ENCODE measurements around the gene ZNF277. TPM values are rescaled to one million over a fixed set of nuclear protein-coding genes. Genes with fewer than 3 reads are reported as not detected.

ZNF277 gene
- total RNA-seq, 1 experiment from 2014 or later: 12.8 TPM

- intact Hi-C loops (cut with micrococcal nuclease; ENCODE audit: unreplicated experiment): no loop called here
- no peak for TF ChIP-seq POLR2AphosphoS5 (IDR thresholded peaks at IDR 0.05; ENCODE audit: low read depth, low read length)
- TF ChIP-seq CTCF (IDR thresholded peaks at IDR 0.05): no peak
- TF ChIP-seq SIN3A (IDR thresholded peaks at IDR 0.05; ENCODE audit: borderline replicate concordance, insufficient read depth, low read depth, low read length): no peak
- no peak for TF ChIP-seq TCF7L2 (IDR thresholded peaks at IDR 0.05; ENCODE audit: low read depth, low read length)
- no peak for TF ChIP-seq REST (IDR thresholded peaks at IDR 0.05; ENCODE audit: insufficient read depth in 1 of 2, low read depth in 2 of 2, low read length in 1 of 2)
- no peaks in the 10 kb centered on the region for H3K4me1 ChIP-seq (ENCODE audit: control insufficient read depth, insufficient read depth, low read length)
- H3K4me3 ChIP-seq (ENCODE audit: low read depth in 2 of 2, low read length in 2 of 2): no peak overlapping the region
- H3K27me3 ChIP-seq (ENCODE audit: control insufficient read depth, insufficient read depth, low read length): no peaks in the 10 kb centered on the region
- in situ Hi-C loops (cut with HindIII; ENCODE audit: low pct_unique_long_range_greater_than_20kb, low sequenced_read_pairs): no loop called here
- ATAC-seq (no peak), DNase-seq (ENCODE audit: low read depth, low spot score) (no peak)
- no TSS peak for BruUV-seq (replicated peaks)
- peaks cover 4% of the 10 kb centered on the region; the same call in 1 of the 2 replicates for H3K36me3 ChIP-seq (ENCODE audit: control insufficient read depth, insufficient read depth, low read length)
- H3K27ac ChIP-seq (ENCODE audit: low read length): no peak overlapping the region
- ChIA-PET CTCF (no interaction called here), POLR2A (no interaction called here)
- H3K9me3 ChIP-seq (ENCODE audit: control insufficient read depth, insufficient read depth, low read depth, low read length): no peaks in the 10 kb centered on the region
Measured at GRCh38 chr7:112346381-112347060, 140.0 kb downstream of the ZNF277 start.

DNA sequence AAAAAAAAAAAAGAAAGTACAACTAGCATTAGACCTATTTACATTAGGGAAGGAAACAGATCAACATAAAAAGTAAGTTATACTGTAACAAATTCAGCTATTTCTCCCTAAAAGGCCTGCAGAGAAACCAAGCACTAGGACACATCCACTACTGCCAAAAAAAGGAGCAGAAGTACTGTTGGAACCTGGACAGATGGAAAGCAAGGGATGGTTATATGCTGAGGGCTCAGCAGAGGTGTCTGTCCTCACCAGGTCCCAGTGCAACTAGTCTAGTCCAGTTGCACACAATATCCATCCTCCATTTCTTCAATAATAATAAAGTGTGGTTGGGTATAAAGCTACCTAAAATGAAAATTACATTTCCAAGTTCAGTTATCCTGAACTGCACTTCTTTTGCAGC, 140.6 kb downstream of the ZNF277 start:
- CTCF ChIA-PET: no interaction called here

More for the DNA sequence above, 140.6 kb downstream of the ZNF277 start:
- Histone ChIP-seq H3K9me3 (ENCODE audit: control insufficient read depth, insufficient read depth, low read depth, low read length) (no peaks in the 10 kb centered on the region), H3K4me1 (ENCODE audit: control insufficient read depth, insufficient read depth, low read length) (no peaks in the 10 kb centered on the region), H3K27me3 (ENCODE audit: control insufficient read depth, insufficient read depth, low read length) (no peaks in the 10 kb centered on the region), H3K27ac (ENCODE audit: low read length) (no peak overlapping the region), H3K36me3 (ENCODE audit: control insufficient read depth, insufficient read depth, low read length) (peaks cover 4% of the 10 kb centered on the region; the same call in 1 of the 2 replicates), H3K4me3 (ENCODE audit: low read depth in 2 of 2, low read length in 2 of 2) (no peak overlapping the region)
- no peak for TF ChIP-seq REST (IDR thresholded peaks at IDR 0.05; ENCODE audit: insufficient read depth in 1 of 2, low read depth in 2 of 2, low read length in 1 of 2)
- TF ChIP-seq TCF7L2 (IDR thresholded peaks at IDR 0.05; ENCODE audit: low read depth, low read length): no peak
- TF ChIP-seq CTCF (IDR thresholded peaks at IDR 0.05): no peak
- TF ChIP-seq SIN3A (IDR thresholded peaks at IDR 0.05; ENCODE audit: borderline replicate concordance, insufficient read depth, low read depth, low read length): no peak
- TF ChIP-seq POLR2AphosphoS5 (IDR thresholded peaks at IDR 0.05; ENCODE audit: low read depth, low read length): no peak
- intact Hi-C loops (cut with micrococcal nuclease; ENCODE audit: unreplicated experiment): no loop called here
- DNase-seq (ENCODE audit: low read depth, low spot score): no peak
- ATAC-seq: no peak
- POLR2A ChIA-PET: no interaction called here
- in situ Hi-C loops (cut with HindIII; ENCODE audit: low pct_unique_long_range_greater_than_20kb, low sequenced_read_pairs): no loop called here
- BruUV-seq (replicated peaks): no TSS peak
